GM21825 (cell line): Measurements from ENCODE around the gene KIAA1191.
"Not testable (repeated sequence)": the region's sequence is repeated elsewhere in the genome, so short reads cannot be mapped to it uniquely, and the experiment has no call there.

ENCODE experiments used
- ATAC-seq: cut with Tn5 transposase; IDR thresholded peaks from one replicate; pipeline ENCODE4 v1.9.1; 2021; ENCODE audit warnings: mild to moderate bottlenecking, moderate library complexity; ENCODE audit not compliant: unreplicated experiment

Gene KIAA1191

GRCh38 chr5:176319827-176320554 lies 41.6 kb downstream of the KIAA1191 start:
- ATAC-seq: no peak

GRCh38 chr5:176317534-176318374 lies 43.8 kb downstream of the KIAA1191 start:
- ATAC-seq: no peak

GRCh38 chr5:176305356-176305755 lies 56.2 kb downstream of the KIAA1191 start:
- ATAC-seq: not testable (repeated sequence)
